ENCODE data around the gene GRIK4. TPM values are rescaled to one million over a fixed set of nuclear protein-coding genes. Genes with fewer than 3 reads are reported as not detected.

Gene GRIK4
- total RNA-seq, 2 donors from 2014 or later, result 0.05 to 1.7 TPM

DNA sequence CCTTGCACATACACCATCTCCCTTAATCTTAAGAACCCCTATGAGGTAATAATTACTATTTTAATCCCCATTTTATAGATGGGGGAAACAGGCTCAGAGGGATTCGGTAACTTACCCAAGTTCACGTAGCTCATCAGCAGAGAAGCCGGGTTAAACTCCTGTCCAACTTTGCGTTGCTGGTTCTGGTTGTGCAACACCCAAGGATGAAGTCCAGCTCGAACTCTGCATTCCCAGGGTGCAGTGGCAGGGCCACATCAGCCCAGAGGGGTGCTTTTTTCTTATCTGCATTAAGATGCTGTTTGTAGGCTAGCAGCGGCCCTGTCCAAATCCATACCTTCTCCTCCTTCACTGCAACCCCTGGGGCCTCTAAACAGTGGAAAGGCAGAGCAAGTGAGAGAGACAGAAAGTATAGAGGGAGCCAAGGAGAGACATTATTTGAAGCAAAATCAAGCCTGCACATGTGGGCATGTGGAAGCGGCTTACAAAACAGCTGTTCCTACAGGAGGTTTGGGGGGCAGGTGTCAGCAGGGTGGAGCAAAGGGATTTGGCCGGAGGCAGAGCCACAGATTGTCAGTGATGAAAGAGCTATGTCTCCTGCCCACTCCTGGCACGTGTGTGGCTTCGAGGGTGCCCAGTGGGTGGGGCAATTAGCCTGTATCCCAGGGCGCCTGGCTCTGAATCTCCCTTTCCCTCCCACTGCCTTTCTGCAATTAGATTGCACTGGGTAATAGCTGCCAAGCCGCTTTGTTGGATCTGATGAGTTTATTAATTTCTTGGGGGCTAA, 382.8 kb downstream of the GRIK4 start:
- intact Hi-C loops (cut with DNase I), result no loop called here
- no peaks in the 10 kb centered on the region for H3K4me1 ChIP-seq (replicated peaks)
- TF ChIP-seq, protein P1, sequence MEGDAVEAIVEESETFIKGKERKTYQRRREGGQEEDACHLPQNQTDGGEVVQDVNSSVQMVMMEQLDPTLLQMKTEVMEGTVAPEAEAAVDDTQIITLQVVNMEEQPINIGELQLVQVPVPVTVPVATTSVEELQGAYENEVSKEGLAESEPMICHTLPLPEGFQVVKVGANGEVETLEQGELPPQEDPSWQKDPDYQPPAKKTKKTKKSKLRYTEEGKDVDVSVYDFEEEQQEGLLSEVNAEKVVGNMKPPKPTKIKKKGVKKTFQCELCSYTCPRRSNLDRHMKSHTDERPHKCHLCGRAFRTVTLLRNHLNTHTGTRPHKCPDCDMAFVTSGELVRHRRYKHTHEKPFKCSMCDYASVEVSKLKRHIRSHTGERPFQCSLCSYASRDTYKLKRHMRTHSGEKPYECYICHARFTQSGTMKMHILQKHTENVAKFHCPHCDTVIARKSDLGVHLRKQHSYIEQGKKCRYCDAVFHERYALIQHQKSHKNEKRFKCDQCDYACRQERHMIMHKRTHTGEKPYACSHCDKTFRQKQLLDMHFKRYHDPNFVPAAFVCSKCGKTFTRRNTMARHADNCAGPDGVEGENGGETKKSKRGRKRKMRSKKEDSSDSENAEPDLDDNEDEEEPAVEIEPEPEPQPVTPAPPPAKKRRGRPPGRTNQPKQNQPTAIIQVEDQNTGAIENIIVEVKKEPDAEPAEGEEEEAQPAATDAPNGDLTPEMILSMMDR (IDR thresholded peaks at IDR 0.05), result no peak
- TF ChIP-seq POLR2A (IDR thresholded peaks at IDR 0.05), result no peak
- TF ChIP-seq POLR2AphosphoS5 (IDR thresholded peaks at IDR 0.05), result peak; percentile 31
- no peaks in the 10 kb centered on the region for H3K27me3 ChIP-seq (replicated peaks; ENCODE audit: insufficient read depth)
- no peak overlapping the region for H3K4me3 ChIP-seq
- no peaks in the 10 kb centered on the region for H3K9me3 ChIP-seq
- H3K36me3 ChIP-seq, result no peaks in the 10 kb centered on the region
- peak; percentile 51 for DNase-seq (ENCODE audit: low spot score)
- H3K27ac ChIP-seq, result no peak overlapping the region
- 43% methylated on average over 12 of the region's 12 CpGs for WGBS

DNA sequence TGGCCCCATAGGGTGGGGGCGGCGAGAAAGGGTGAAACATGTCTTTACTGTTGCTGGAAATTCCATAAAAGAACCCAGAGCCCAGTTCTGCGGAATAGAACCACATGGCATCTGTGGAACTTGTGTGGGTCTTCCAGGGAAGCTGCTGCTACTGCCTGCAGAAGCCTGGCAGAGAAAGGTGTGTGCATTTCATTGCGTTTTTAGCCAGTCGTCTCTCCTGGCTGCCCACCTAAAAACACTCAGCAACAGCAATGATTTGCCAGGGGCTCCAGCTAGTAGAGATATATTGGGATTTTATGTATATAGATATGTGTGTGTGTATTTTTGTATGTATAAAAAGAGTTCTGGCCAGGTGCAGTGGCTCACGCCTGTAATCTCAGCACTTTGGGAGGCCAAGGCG, 385.1 kb downstream of the GRIK4 start:
- H3K27me3 ChIP-seq (replicated peaks; ENCODE audit: insufficient read depth), result no peaks in the 10 kb centered on the region
- intact Hi-C loops (cut with DNase I), result no loop called here
- WGBS, result 95% methylated on average over 7 of the region's 7 CpGs
- H3K9me3 ChIP-seq, result no peaks in the 10 kb centered on the region
- H3K4me3 ChIP-seq, result no peak overlapping the region
- H3K36me3 ChIP-seq, result no peaks in the 10 kb centered on the region
- no peak for TF ChIP-seq POLR2A (IDR thresholded peaks at IDR 0.05)
- no peak for TF ChIP-seq POLR2AphosphoS5 (IDR thresholded peaks at IDR 0.05)
- TF ChIP-seq, protein P1 (IDR thresholded peaks at IDR 0.05), result no peak
- H3K27ac ChIP-seq, result no peak overlapping the region
- H3K4me1 ChIP-seq (replicated peaks), result no peaks in the 10 kb centered on the region
- no peak for DNase-seq (ENCODE audit: low spot score)

DNA sequence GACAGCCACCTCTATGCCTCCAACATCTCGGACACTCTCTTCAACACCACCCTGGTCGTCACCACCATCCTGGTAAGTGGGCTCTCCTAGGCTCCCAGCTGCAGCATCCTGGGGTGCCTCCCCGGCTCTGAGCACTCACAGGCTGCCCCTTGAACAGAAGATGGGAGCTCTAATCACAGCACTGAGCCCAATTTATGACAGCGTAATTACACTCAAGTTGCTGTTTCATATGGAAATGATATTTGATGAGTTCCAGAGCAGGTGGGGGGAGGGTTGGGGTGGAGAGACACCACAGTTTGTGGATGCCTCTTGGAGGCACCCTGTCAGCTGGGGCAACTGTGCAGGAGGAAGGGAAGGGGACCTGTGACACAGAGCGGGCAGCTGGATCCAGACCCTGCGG, 387.0 kb downstream of the GRIK4 start:
- Histone ChIP-seq H3K27ac (no peak overlapping the region), H3K4me3 (no peak overlapping the region), H3K4me1 (replicated peaks) (no peaks in the 10 kb centered on the region), H3K9me3 (no peaks in the 10 kb centered on the region), H3K27me3 (replicated peaks; ENCODE audit: insufficient read depth) (no peaks in the 10 kb centered on the region), H3K36me3 (no peaks in the 10 kb centered on the region)
- DNase-seq (ENCODE audit: low spot score), result no peak
- TF ChIP-seq, protein P1 (IDR thresholded peaks at IDR 0.05), result no peak
- intact Hi-C loops (cut with DNase I), result no loop called here
- 93% methylated on average over 6 of the region's 6 CpGs for WGBS

DNA sequence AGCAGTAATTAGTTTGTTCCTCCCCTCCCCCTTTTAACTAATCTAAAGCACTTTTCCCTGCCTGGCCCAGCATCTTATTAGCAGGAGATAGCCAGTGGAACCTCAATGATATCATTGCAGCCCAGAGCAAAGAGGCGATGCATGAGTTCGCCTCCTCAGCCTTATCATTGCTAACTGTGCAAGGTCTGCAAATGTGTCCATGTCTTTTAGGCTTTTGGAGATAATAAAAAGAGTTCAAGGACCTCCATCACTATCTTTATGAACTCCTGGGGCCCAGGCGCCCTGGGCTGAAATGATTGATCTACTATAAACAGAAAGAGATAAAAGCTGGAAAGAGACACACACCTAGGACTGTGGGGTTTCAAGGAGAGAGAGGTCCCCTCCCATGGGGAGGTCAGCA, 388.2 kb downstream of the GRIK4 start:
- 94% methylated on average over 3 of the region's 3 CpGs for WGBS
- DNase-seq (ENCODE audit: low spot score), result no peak
- no peaks in the 10 kb centered on the region for H3K9me3 ChIP-seq
- no peak overlapping the region for H3K27ac ChIP-seq
- no peaks in the 10 kb centered on the region for H3K4me1 ChIP-seq (replicated peaks)
- H3K36me3 ChIP-seq, result no peaks in the 10 kb centered on the region
- TF ChIP-seq, protein P1 (IDR thresholded peaks at IDR 0.05), result no peak
- TF ChIP-seq POLR2AphosphoS5 (IDR thresholded peaks at IDR 0.05), result no peak
- TF ChIP-seq POLR2A (IDR thresholded peaks at IDR 0.05), result no peak
- H3K4me3 ChIP-seq, result no peak overlapping the region
- no peaks in the 10 kb centered on the region for H3K27me3 ChIP-seq (replicated peaks; ENCODE audit: insufficient read depth)
- intact Hi-C loops (cut with DNase I), result no loop called here

DNA sequence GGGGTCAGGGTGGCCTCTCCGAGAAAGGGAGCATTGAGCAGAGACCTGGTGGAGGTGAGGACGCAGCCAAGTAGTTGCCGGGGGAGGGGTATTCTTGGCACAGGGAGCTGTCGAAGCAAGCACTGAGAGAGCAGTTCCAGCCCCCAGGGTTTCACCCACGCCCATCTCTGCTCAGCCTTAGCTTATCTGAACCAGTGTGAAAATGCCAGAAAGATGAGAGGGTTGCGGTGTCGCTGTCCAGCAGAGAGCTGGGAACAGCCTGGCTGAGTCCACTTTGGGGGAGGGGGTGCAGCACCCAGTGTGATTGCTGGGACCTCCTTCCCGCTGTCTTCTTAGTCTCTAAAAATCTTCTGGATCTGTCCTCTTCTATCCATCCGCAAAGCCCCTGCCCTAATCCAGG, 389.1 kb downstream of the GRIK4 start:
- DNase-seq (ENCODE audit: low spot score), result no peak
- TF ChIP-seq, protein P1 (IDR thresholded peaks at IDR 0.05), result no peak
- TF ChIP-seq POLR2AphosphoS5 (IDR thresholded peaks at IDR 0.05) (no peak), POLR2A (IDR thresholded peaks at IDR 0.05) (no peak)
- 59% methylated on average over 9 of the region's 9 CpGs for WGBS
- Histone ChIP-seq H3K4me1 (replicated peaks) (no peaks in the 10 kb centered on the region), H3K36me3 (no peaks in the 10 kb centered on the region), H3K27me3 (replicated peaks; ENCODE audit: insufficient read depth) (no peaks in the 10 kb centered on the region), H3K27ac (no peak overlapping the region), H3K4me3 (no peak overlapping the region), H3K9me3 (no peaks in the 10 kb centered on the region)
- intact Hi-C loops (cut with DNase I), result no loop called here
